ENCODE data around the gene SUPT16H. TPM values are rescaled to one million over a fixed set of nuclear protein-coding genes. Genes with fewer than 3 reads are reported as not detected.

The SUPT16H gene
- total RNA-seq, 1 experiment from 2014 or later: 210 TPM

- Histone ChIP-seq H4K5ac (ENCODE audit: insufficient read length, low read depth, low read length) (no peak overlapping the region), H3K4me1 (ENCODE audit: insufficient read depth, low read length) (no peaks in the 10 kb centered on the region), H3T11ph (ENCODE audit: low read length) (no peak overlapping the region), H3K23ac (ENCODE audit: insufficient read length, low read depth, low read length) (no peak overlapping the region), H3K4me2 (ENCODE audit: insufficient read depth, insufficient read length, low read length) (no peak overlapping the region), H2AK5ac (ENCODE audit: insufficient read length, low read length) (no peak overlapping the region), H2BK5ac (ENCODE audit: insufficient read length, low read length) (no peak overlapping the region), H3K79me1 (ENCODE audit: insufficient read depth, low read depth, low read length, poor library complexity, severe bottlenecking) (peaks cover 3% of the 10 kb centered on the region), H3K27ac (ENCODE audit: insufficient read length, low read depth, low read length) (no peak overlapping the region), H3K23me2 (ENCODE audit: insufficient read length, low read depth, low read length, poor library complexity, severe bottlenecking) (no peaks in the 10 kb centered on the region), H2AFZ (ENCODE audit: low read length) (no peak overlapping the region), H4K20me1 (ENCODE audit: control insufficient read depth, insufficient read depth, insufficient read length) (no peaks in the 10 kb centered on the region), H3K56ac (ENCODE audit: insufficient read length, low read depth, low read length) (no peak overlapping the region), H2BK20ac (ENCODE audit: low read depth, low read length, poor library complexity, severe bottlenecking) (no peak overlapping the region), H4K8ac (replicated peaks; ENCODE audit: insufficient read length, low read depth, low read length) (no peak overlapping the region), H3K27me3 (ENCODE audit: insufficient read depth, low read length) (no peaks in the 10 kb centered on the region), H4K91ac (ENCODE audit: insufficient read length, low read depth, low read length) (no peak overlapping the region), H3K9me3 (ENCODE audit: control insufficient read depth, low read depth, low read length) (no peaks in the 10 kb centered on the region), H3K79me2 (ENCODE audit: insufficient read depth, low read length) (no peaks in the 10 kb centered on the region), H3K14ac (ENCODE audit: insufficient read depth, low read length) (no peak overlapping the region), H3K9ac (ENCODE audit: extremely low read depth, insufficient read length, low read length) (no peak overlapping the region), H3K18ac (ENCODE audit: insufficient read length, low read depth, low read length) (no peak overlapping the region), H2BK15ac (ENCODE audit: low read depth, low read length) (no peak overlapping the region), H2BK120ac (ENCODE audit: low read depth, low read length, poor library complexity, severe bottlenecking) (no peak overlapping the region), H3K4ac (ENCODE audit: low read depth, low read length) (no peak overlapping the region), H2BK12ac (ENCODE audit: insufficient read length, low read depth, low read length) (no peak overlapping the region)
- H3K27me3 Mint-ChIP-seq (ENCODE audit: low read depth): no peaks in the 10 kb centered on the region
- H3K36me3 Mint-ChIP-seq (ENCODE audit: insufficient read depth in 1 of 3, low read depth in 3 of 3): peaks cover 39 to 92% (median 78%) of the 10 kb centered on the region in 3 experiments; a peak in 6 of 7 replicates
- H3K4me3 Mint-ChIP-seq: no peak overlapping the region
- H3K9me3 Mint-ChIP-seq: no peaks in the 10 kb centered on the region
- H3K4me1 Mint-ChIP-seq: no peaks in the 10 kb centered on the region
- TF ChIP-seq CTCF (conservative IDR thresholded peaks at IDR 0.05): no peak
- H3K27ac Mint-ChIP-seq: no peak overlapping the region
- WGBS (ENCODE audit: extremely low coverage, insufficient read length, low lambda C conversion rate): no CpG with 5 or more reads among the region's 1 CpG
- no peak for DNase-seq
These were observed 30.4 kb upstream of the SUPT16H start for GRCh38 chr14:21414137-21414631.
